ENCODE results near the gene VWA1. TPM values are rescaled to one million over a fixed set of nuclear protein-coding genes. Genes with fewer than 3 reads are reported as not detected.

VWA1 gene
- total RNA-seq, 1 experiment from 2014 or later = 35.5 TPM

- TF ChIP-seq STAT6 (CRISPR knock-in tag; conservative IDR thresholded peaks at IDR 0.05; ENCODE audit: low read depth) (no peak), ZNF232 (CRISPR knock-in tag; IDR thresholded peaks at IDR 0.05) (no peak), ZNF532 (CRISPR knock-in tag; IDR thresholded peaks at IDR 0.05; ENCODE audit: borderline replicate concordance) (no peak), MLX (CRISPR knock-in tag; IDR thresholded peaks at IDR 0.05) (no peak), NR1H2 (CRISPR knock-in tag; IDR thresholded peaks at IDR 0.05) (no peak), RELA (CRISPR knock-in tag; IDR thresholded peaks at IDR 0.05; ENCODE audit: borderline replicate concordance) (no peak), EMX1 (CRISPR knock-in tag; IDR thresholded peaks at IDR 0.05) (no peak)
Measured at GRCh38 chr1:1424707-1425106, 10.8 kb upstream of the VWA1 start (continued).

GRCh38 chr1:1425426-1425752, 10.1 kb upstream of the VWA1 start:
- no peaks in the 10 kb centered on the region for H3K9me3 Mint-ChIP-seq
- no peak for DNase-seq (ENCODE audit: low spot score)
- peak overlapping the region; percentile 74 for H3K27ac Mint-ChIP-seq
- ATAC-seq = no peak
- ChIA-PET POLR2A (interaction anchor here (1.2 to 1.5 kb wide), 2 partner anchors 19 to 23 kb away, joined by 3 to 5 read pairs; no protein-coding TSS in a partner anchor), CTCF (interaction anchor here (1.1 to 1.8 kb wide), 3 partner anchors 23 to 361 kb away, joined by 3 to 7 read pairs (median 3); partner anchors contain the start of gene CCNL2)
- H3K4me3 Mint-ChIP-seq = peak overlapping the region; percentile 10; the same call in 1 of the 2 replicates
- TF ChIP-seq ZNF396 (CRISPR knock-in tag; IDR thresholded peaks at IDR 0.05; ENCODE audit: borderline replicate concordance) (no peak), ZNF425 (CRISPR knock-in tag; conservative IDR thresholded peaks at IDR 0.05) (no peak), TP53 (CRISPR knock-in tag; IDR thresholded peaks at IDR 0.05) (no peak), HMGA2 (CRISPR knock-in tag; IDR thresholded peaks at IDR 0.05) (no peak), TEAD4 (CRISPR knock-in tag; IDR thresholded peaks at IDR 0.05) (no peak), MYBL2 (CRISPR knock-in tag; IDR thresholded peaks at IDR 0.05) (no peak), TEAD1 (CRISPR knock-in tag; IDR thresholded peaks at IDR 0.05) (no peak)
- H3K36me3 Mint-ChIP-seq = no peaks in the 10 kb centered on the region
- H3K27me3 Mint-ChIP-seq (ENCODE audit: low read depth) = no peaks in the 10 kb centered on the region
- H3K4me1 Mint-ChIP-seq = peaks cover 38% of the 10 kb centered on the region
